SW480 (cell line): ENCODE data around the gene ECHS1.
"Not testable (repeated sequence)": the region's sequence is repeated elsewhere in the genome, so short reads cannot be mapped to it uniquely, and the experiment has no call there.

ENCODE experiments used
- DNase-seq: peaks from one replicate; pipeline ENCODE4 v3.0.0-alpha.2; 2016; ENCODE audit warnings: low spot score

Gene ECHS1

DNA sequence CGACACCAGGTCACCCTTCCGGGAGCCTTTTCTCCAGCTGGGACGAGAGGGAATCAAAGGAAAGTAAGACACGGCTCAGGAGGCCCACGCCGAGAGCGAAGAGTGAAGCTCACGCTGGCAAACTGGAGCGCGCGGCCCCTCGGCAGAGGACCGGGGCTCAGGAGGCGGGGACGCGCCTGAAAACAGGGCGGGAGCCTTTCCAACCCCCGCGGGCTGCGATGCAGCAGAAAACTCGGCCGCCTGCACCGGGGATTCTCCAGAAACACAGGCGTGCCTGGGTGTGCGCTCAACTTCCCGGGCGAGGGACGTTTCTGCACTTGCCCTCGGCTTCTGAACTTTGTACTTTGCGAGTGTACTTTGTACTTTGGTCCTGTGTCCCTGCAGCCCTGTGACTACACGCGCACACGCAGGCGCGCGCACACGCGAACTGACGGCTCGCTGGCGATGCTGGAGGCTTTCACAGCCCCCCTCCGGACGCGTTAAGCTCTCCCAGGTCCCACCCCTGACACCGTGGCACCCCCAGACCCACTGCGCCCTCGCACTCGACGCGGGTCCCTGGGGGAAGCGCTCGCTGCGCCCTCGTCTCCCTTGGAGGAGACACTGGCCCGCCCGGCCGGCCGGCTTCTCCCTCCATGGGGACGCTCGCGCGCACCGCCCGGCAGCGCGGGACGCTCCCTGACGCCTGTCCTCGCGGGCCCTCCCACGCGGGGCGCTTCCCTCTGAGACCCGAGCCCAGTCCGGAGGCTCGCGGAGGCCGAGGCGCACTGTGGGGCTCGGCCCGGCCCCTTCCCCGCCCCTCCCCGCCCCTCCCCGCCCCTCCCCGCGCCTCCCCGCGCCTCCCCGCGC lies 5.3 kb upstream of the ECHS1 start:
- DNase-seq, result peak; percentile 48

- DNase-seq, result no peak
These were observed 4.7 kb upstream of the ECHS1 start for GRCh38 chr10:133377818-133378250.

- DNase-seq, result no peak
These were observed 4.1 kb upstream of the ECHS1 start for GRCh38 chr10:133377025-133377817.

GRCh38 chr10:133376183-133376582 lies 3.0 kb upstream of the ECHS1 start:
- not testable (repeated sequence) for DNase-seq

GRCh38 chr10:133375357-133376115 lies 2.4 kb upstream of the ECHS1 start:
- no peak for DNase-seq

DNA sequence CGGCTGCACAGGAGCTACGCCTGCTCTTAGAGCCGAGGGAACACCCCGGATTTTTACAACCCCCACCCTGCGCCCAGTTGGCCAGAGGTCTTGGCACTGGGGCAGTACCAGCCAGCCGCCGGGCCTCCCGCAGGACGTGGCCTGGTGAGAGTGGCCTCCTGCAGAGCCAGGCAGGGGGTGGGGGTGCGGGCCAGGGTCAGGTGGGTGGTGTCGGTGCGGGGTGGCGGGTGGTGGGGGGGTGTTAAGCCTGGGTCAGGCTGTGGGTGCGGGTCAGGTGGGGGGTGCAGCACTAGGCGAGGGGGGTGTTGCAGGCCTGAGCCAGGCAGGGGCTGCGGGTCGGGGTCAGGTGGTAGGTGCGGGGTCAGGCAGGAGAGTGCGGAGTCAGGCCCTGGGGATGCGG lies 647 bp downstream of the ECHS1 start:
- DNase-seq, result no peak

GRCh38 chr10:133370030-133370786 lies 2.9 kb downstream of the ECHS1 start:
- DNase-seq, result no peak

- DNase-seq, result no peak
These were observed 5.0 kb downstream of the ECHS1 start for GRCh38 chr10:133368153-133368552.

GRCh38 chr10:133367461-133367860 lies 5.7 kb downstream of the ECHS1 start:
- not testable (repeated sequence) for DNase-seq

DNA sequence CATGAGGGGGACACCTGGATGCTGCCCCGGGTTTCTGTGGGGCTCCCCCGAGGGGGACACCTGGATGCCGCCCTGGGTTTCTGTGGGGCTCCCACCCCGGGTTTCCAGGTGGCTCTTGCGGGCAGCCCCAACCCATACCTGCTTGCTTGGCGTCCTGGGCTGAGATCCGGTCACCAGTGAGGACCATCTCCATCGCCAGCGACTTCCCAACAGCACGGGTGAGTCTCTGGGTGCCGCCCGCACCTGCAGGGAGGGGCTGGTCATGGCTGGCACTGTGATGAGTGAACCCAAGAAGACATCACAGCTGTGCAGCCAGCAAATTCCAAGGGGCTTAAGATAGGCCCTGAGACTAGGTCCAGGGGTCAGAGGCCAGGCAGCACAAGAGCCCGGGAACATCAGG lies 6.4 kb downstream of the ECHS1 start:
- no peak for DNase-seq

DNA sequence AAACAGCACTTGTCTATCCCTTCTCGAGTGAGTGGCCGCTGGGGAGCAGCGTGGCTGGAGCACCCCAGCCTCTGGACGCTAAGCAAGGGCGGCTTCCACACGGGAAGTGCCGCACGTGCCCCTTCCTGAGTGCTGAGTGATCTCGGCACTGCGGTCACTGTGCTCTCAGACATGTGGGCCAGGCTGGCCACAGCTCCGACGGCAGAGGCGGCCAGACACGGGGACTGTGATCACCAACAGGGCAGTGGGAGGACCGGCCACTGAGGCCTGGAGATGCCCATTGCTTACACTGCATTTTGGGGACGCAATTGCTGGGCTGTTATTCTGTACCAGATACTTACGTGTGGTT lies 7.0 kb downstream of the ECHS1 start:
- DNase-seq, result no peak

DNA sequence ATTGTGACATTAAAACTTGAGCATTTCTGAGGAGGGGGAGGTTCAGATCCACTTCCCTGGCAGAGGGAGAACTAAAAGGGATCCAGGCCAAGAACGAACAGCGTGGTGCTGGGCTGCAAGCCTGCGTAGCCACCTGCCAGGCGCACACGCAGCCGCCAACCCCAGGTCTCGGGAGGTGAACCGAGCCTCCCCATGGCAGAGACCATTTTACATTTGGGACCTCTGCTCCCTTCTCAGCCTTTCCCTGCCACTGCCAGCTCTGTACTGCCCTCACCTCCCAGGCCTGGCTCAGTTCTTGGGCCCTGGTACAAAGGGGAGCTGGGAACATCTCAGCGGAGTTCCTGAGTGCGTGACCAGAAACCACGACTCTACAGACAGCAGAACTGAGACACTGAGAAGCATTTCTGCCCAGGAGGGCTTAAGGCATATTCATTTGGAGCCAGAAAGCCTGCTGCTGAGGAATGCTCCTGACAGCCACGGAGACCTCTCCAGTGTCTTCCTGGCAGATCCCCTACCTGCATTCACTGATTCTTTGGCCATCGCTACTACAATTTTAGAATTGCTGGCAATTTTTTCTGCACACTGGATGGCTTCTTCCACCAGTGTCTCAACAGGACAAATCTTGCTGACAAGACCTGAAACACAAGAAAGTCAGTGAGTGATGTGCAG lies 7.6 kb downstream of the ECHS1 start:
- DNase-seq, result no peak

- DNase-seq, result no peak
These were observed 8.3 kb downstream of the ECHS1 start for GRCh38 chr10:133364645-133365431.

GRCh38 chr10:133362846-133363245 lies 10.3 kb downstream of the ECHS1 start:
- DNase-seq, result no peak

- no peak for DNase-seq
These were observed 11.2 kb downstream of the ECHS1 start for GRCh38 chr10:133361773-133362441.

GRCh38 chr10:133361227-133361626 lies 11.9 kb downstream of the ECHS1 start:
- DNase-seq, result no peak

GRCh38 chr10:133359972-133360610 lies 13.1 kb downstream of the ECHS1 start:
- DNase-seq, result no peak

DNA sequence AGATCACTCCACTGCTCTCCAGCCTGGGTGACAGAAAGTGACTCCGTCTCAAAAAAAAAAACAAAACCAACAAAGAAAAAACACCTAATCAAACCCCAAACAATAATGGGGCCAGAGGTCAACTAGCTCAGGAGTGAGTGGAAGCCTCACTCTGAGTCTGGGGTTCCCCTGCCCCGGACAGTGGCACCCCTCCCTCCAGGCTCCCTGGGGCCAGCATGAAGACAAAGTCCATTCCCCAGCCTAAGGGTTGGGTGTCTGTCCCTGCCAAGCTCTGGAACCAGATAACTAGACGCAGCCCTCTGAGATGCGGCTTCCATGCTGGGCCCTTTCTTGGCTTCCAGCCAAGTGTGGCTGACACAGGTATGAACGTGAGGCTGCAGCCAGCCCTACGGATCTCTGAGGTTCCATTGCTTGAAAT lies 13.6 kb downstream of the ECHS1 start:
- peak; percentile 55 for DNase-seq

DNA sequence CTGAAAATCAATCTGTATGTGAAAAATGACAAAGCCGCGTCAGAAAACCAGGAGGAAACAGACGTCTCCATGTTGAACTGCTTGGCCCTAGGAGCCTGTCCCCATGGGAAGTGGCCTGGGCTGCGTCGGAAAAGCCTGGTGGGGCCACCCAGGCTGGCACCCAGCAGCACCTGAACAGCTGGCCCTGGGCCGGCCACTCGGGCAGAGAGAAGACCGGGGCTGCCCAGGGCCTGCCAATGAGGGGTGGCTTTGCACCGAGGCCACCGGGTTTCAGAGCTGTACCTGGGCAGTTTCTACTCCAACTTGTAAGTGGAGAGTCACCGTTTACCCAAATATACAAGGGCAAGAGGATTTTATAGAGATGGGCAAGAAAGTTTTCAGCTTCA lies 14.2 kb downstream of the ECHS1 start:
- DNase-seq, result no peak
